Neutrophil (primary cell): Measurements from ENCODE around the gene LTF.
A peak's percentile ranks its signal among the peaks of the same experiment; 100 is the strongest.

ENCODE experiments used
- H3K27ac ChIP-seq: fragments of 200-600 bp; sonication (generic); 2 replicates; pipeline ENCODE4 v1.5.1; 2016; ENCODE audit warnings: mild to moderate bottlenecking, moderate library complexity
- H3K27me3 ChIP-seq: fragments of 200-600 bp; sonication (generic); 2 replicates; pipeline ENCODE4 v1.6.0; 2016; ENCODE audit warnings: mild to moderate bottlenecking
- H3K36me3 ChIP-seq: fragments of 200-600 bp; sonication (generic); 2 replicates; pipeline ENCODE4 v1.5.1; 2017
- H3K4me1 ChIP-seq, 2 experiments: fragments of 200-600 bp in 1 of 2; sonication (generic) in 1 of 2; 1 replicate in 1 of 2; 2 replicates in 1 of 2; pipeline versions ENCODE4 v1.5.1 to v1.6.1; 2013 to 2016; ENCODE audit warnings: low read depth in 1 of 2, low read length in 1 of 2, mild to moderate bottlenecking in 1 of 2, moderate library complexity in 1 of 2; ENCODE audit not compliant: control insufficient read depth in 1 of 2, insufficient read depth in 1 of 2
- H3K4me3 ChIP-seq, 2 experiments: fragments of 200-600 bp in 1 of 2; sonication (generic) in 1 of 2; 1 replicate in 1 of 2; 2 replicates in 1 of 2; pipeline ENCODE4 v1.5.1; 2013 to 2016; ENCODE audit warnings: low read depth in 1 of 2, low read length in 1 of 2, mild to moderate bottlenecking in 1 of 2, moderate library complexity in 1 of 2
- H3K9me3 ChIP-seq: fragments of 200-600 bp; sonication (generic); 2 replicates; pipeline ENCODE4 v1.5.1; 2016
- TF ChIP-seq, protein P1 (sequence below): fragments of 200-600 bp; sonication (generic); IDR thresholded peaks from 2 replicates; pipeline ENCODE4 v1.5.1; 2016; ENCODE audit warnings: antibody characterized with exemption

Gene LTF

DNA sequence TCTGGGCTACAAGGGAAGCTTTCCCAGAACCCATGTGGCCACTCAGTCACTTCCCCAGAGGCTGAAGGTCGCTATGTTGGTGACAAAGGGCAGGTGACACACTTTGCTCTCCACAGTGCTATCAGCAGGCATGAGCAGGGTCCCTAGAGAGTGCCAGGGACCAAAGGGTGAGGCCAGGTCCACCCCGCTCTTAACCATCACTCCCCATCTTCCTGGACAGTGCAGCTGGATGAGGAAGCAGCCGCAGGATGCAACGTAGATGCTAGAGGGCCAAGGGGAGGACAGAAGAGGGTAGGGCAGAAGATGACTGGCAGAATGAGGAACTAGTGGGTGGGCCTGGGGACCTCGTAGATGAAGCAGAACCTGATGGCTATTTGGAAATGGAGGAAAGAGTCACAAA, 13.6 kb upstream of the LTF start:
- H3K27me3 ChIP-seq: no peaks in the 10 kb centered on the region
- H3K9me3 ChIP-seq: no peaks in the 10 kb centered on the region
- H3K4me1 ChIP-seq: peaks cover 68% of the 10 kb centered on the region in 2 experiments
- H3K36me3 ChIP-seq: no peaks in the 10 kb centered on the region
- TF ChIP-seq, protein P1, sequence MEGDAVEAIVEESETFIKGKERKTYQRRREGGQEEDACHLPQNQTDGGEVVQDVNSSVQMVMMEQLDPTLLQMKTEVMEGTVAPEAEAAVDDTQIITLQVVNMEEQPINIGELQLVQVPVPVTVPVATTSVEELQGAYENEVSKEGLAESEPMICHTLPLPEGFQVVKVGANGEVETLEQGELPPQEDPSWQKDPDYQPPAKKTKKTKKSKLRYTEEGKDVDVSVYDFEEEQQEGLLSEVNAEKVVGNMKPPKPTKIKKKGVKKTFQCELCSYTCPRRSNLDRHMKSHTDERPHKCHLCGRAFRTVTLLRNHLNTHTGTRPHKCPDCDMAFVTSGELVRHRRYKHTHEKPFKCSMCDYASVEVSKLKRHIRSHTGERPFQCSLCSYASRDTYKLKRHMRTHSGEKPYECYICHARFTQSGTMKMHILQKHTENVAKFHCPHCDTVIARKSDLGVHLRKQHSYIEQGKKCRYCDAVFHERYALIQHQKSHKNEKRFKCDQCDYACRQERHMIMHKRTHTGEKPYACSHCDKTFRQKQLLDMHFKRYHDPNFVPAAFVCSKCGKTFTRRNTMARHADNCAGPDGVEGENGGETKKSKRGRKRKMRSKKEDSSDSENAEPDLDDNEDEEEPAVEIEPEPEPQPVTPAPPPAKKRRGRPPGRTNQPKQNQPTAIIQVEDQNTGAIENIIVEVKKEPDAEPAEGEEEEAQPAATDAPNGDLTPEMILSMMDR: no peak
- peak overlapping the region in 1 of 2 experiments; percentile 0 for H3K4me3 ChIP-seq
- H3K27ac ChIP-seq: peak overlapping the region; percentile 76

DNA sequence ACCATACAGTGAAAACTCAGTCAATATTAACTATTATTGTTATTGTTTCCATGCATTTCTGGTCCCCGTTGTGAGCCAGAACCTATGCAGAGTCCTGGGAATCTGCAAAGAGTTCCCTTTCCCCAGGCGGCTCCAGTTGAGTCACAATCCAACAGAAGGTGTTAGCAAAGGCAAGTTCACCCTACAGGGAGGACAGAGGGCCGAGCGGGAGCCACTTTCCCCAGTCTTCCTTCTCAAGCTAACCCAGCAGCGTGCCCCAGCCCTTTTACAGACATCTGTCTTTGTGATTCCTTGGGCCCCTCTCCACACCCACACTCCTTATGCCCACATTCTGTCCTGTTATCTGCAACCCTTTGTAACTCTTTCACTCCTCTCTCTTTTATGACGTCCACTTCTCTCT, 13.1 kb upstream of the LTF start:
- Histone ChIP-seq H3K4me3 (no peak overlapping the region), H3K27me3 (no peaks in the 10 kb centered on the region), H3K27ac (peak overlapping the region; percentile 76), H3K4me1 (peaks cover 71 to 72% of the 10 kb centered on the region in 2 experiments), H3K36me3 (no peaks in the 10 kb centered on the region), H3K9me3 (no peaks in the 10 kb centered on the region)
- TF ChIP-seq, protein P1: no peak

DNA sequence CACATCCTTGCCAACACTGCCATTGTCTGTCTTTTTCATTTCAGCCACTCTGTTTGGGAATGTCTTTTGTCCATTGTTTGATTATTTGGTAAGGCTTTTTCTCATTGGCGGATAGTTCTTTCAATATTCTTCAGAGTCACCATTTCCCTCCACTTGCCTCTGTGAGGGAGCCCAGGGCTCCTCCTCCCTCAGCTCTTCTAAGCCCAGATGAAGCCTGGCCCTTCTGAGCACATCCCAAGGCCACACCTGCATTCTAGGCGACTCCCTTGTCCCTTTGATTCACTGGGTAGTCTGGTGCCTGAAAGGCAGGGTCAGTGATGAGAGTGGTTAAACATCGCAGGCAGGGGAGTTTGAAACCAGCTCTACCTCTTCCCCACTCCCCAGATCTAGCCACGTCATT, 12.4 kb upstream of the LTF start:
- Histone ChIP-seq H3K4me1 (peaks cover 77 to 78% of the 10 kb centered on the region in 2 experiments), H3K9me3 (no peaks in the 10 kb centered on the region), H3K4me3 (no peak overlapping the region), H3K36me3 (no peaks in the 10 kb centered on the region), H3K27me3 (no peaks in the 10 kb centered on the region), H3K27ac (peak overlapping the region; percentile 76)
- TF ChIP-seq, protein P1: no peak

DNA sequence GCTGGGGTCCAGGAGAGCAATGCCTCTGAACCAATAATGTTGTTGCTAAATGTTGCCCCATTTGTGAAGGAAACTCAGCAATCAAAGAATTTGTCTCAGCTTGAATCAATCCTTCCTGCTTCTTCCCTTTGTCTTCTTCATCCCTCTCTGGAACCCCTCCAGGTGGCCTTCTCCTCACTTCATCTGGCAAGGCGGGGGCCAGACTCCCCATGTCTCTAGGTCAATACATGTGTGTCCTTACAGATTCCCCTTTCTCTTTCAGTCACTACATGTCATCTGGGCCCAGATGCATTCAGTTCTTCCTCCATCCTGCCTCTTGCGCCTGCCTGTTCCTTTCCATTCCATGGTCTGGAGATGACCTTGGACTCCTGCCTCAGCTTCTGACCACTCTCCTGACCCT, 8.0 kb upstream of the LTF start:
- no peaks in the 10 kb centered on the region for H3K36me3 ChIP-seq
- peaks cover 78 to 84% of the 10 kb centered on the region in 2 experiments for H3K4me1 ChIP-seq
- peak overlapping the region; percentile 79 for H3K27ac ChIP-seq
- H3K4me3 ChIP-seq: no peak overlapping the region
- TF ChIP-seq, protein P1: no peak
- H3K9me3 ChIP-seq: no peaks in the 10 kb centered on the region
- no peaks in the 10 kb centered on the region for H3K27me3 ChIP-seq

DNA sequence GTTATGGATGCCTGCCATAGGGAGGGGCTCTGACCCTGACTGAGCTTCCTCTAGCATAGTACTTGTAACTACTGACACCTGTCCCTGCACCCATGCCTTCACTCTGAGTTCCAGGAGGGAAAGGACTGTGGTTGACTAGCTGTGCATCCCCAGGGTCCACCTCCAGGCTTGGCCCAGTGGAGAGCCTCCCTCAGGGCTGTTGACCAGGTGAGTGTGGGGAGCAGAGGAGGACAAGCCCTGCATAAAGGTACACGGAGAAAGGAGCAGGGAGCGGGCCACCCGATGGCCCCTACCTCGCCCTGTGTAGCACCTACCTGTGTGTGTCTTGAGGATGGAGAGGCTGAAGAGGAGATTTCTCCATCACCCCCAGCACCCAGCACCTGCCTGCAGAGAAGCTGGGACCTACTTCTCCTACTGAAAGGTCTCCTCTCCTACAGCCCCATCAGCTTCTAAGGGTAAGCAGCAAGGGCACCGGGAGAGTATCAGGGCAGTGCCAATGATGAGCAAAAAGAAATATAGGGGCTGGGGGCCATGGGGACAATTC, 6.7 kb upstream of the LTF start:
- no peaks in the 10 kb centered on the region for H3K9me3 ChIP-seq
- no peaks in the 10 kb centered on the region for H3K36me3 ChIP-seq
- peaks cover 78 to 84% of the 10 kb centered on the region in 2 experiments for H3K4me1 ChIP-seq
- H3K4me3 ChIP-seq: no peak overlapping the region
- peak overlapping the region; percentile 79 for H3K27ac ChIP-seq
- no peaks in the 10 kb centered on the region for H3K27me3 ChIP-seq
- TF ChIP-seq, protein P1: no peak
